GM12872 (cell line): ENCODE measurements around the gene ZNF879.

Experiments used
- CTCF ChIP-seq: IDR thresholded peaks from 3 replicates; pipeline ENCODE4 v1.5.1; 2011; ENCODE audit warnings: low read depth, mild to moderate bottlenecking, low read length, moderate library complexity; ENCODE audit not compliant: insufficient read depth

The ZNF879 gene

GRCh38 chr5:179008667-179009066 lies 14.9 kb upstream of the ZNF879 start:
- no peak for TF ChIP-seq CTCF

GRCh38 chr5:179033004-179033580 lies 9.5 kb downstream of the ZNF879 start:
- TF ChIP-seq CTCF = no peak

GRCh38 chr5:179044765-179045164 lies 21.2 kb downstream of the ZNF879 start:
- TF ChIP-seq CTCF = no peak

- TF ChIP-seq CTCF = no peak
Measured at GRCh38 chr5:179051784-179052183, 28.2 kb downstream of the ZNF879 start.

GRCh38 chr5:179054036-179054785 lies 30.6 kb downstream of the ZNF879 start:
- no peak for TF ChIP-seq CTCF

- TF ChIP-seq CTCF = no peak
Measured at GRCh38 chr5:179054876-179055275, 31.3 kb downstream of the ZNF879 start.

GRCh38 chr5:179055436-179055835 lies 31.8 kb downstream of the ZNF879 start:
- TF ChIP-seq CTCF = no peak
